Uterus (tissue), 2 donors: ENCODE results near the gene VAC14.

ENCODE experiments used
- CTCF ChIP-seq, 4 experiments: fragments of 200-600 bp in 2 of 4; fragments of 450-650 bp in 2 of 4; sonication (generic) in 2 of 4; IDR thresholded peaks; one replicate each; pipeline ENCODE4 v1.5.1; 2016 to 2019; ENCODE audit warnings: antibody characterized with exemption in 4 of 4, mild to moderate bottlenecking in 2 of 4, moderate library complexity in 1 of 4
- POLR2A ChIP-seq, 2 donors: fragments of 450-650 bp; IDR thresholded peaks; one replicate each; pipeline ENCODE4 v1.6.1; 2016; ENCODE audit warnings: antibody characterized with exemption in 2 of 2, mild to moderate bottlenecking in 1 of 2, moderate library complexity in 1 of 2

- TF ChIP-seq POLR2A (IDR thresholded peaks at IDR 0.05) (no peak), CTCF (IDR thresholded peaks at IDR 0.05) (no peak)
Measured at GRCh38 chr16:70702624-70703023, 98.3 kb downstream of the VAC14 start.
